NCI-H2081 (cell line): ENCODE data around the gene GSTCD.
"Not testable (repeated sequence)": the region's sequence is repeated elsewhere in the genome, so short reads cannot be mapped to it uniquely, and the experiment has no call there.

ENCODE experiments used
- DNase-seq, 2 experiments: peaks; one replicate each; lab custom pipeline; 2025; lab: John Stamatoyannopoulos, UW

Gene GSTCD, protein sequence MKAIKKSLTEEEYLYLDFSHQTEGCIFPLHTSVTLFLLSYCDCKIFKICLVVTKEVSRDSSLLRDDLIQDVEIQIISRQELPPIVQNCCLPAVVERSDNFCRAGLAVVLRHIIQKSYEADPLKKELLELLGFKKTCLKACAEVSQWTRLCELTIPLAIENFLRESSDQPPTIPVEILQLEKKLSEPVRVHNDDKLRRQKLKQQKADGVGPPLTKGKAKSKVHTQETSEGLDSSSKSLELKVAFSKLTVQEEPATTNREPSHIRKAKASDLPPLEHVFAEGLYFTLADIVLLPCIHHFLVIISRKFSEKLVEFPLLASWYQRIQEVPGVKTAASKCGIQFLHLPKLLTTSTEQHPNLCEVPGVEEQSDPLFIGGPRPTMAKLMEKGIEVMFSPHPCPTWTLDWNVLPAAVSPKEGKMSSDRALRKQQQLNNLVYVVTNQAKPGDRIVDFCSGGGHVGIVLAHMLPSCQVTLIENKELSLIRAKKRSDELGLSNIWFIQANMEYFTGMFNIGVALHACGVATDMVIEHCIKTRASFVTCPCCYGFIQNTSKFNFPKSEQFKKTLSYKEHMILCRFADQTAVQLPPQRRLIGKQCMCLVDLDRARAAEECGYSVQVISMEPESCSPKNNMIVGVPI

DNA sequence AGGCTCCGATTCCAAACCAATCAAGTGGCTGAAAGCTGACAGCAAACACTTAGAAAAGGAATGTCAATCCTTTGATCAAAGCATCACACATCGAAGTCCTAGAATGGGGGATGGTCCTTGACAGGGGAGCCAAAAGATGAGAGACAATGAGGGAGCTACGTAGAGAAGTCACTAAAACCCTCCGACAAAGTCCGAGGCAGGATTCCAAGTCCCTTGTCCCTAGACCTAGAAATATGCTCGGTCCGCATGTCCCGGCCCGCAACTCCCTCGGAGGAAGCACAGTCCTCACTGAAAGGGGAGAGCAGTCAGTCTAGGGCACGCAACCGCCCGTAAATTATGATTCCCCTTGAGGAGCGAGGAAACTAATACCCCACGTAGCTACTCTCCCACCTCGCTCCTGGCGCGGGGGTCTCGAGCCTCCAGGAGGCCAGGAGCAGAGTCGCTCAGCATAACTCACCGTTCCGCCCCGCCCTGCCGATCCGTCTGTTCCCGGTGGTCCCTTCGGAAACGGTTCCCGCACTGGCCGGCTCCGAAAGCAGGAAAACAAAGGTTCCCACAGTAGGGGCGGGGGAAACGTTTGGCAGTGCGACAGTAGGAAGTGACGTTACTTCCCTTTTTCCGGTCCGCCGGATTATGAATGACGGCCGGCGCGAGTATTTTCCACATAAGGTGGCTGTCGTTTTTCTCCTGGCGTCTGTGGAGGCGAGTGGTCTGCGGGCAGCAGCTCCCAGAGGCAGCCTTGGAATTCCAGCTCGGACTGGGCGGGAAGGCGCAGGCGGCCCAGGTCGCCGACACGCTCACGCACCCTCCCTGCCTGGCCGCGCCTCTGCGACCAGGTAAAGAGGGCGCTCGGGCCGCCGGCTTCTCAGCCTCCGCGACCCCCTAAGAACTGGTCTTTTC lies at the start of gene GSTCD, which contains the start of gene INTS12:
Gene GSTCD, plus strand, starts transcription at position 604 of the 900 bp plus-strand sequence. CDS start 8,830 bp downstream, outside the sequence.
Gene INTS12, minus strand, starts transcription at position 509 of the 900 bp plus-strand sequence. CDS start 8,684 bp downstream, outside the sequence.
- peak; percentile 85 to 91 for DNase-seq

DNA sequence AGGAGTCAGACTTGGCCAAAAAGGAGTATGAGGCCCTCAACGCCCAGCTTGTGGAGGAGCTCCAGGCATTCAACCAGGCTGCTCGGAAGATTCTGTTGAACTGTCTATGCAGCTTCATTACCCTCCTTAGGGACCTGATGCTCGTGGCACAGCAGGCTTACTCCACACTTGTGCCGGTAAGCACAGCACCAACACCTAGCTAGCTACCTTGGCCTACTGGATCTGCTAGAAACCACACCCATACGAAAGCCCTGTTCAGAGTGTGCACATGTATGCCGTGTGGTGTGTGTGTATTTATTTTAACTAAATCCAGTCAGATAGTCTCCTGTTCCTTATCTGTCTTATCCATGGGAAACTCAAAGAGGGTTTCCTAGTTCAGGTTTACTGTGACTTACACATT lies 49.4 kb upstream of the GSTCD start:
- DNase-seq, result no peak

DNA sequence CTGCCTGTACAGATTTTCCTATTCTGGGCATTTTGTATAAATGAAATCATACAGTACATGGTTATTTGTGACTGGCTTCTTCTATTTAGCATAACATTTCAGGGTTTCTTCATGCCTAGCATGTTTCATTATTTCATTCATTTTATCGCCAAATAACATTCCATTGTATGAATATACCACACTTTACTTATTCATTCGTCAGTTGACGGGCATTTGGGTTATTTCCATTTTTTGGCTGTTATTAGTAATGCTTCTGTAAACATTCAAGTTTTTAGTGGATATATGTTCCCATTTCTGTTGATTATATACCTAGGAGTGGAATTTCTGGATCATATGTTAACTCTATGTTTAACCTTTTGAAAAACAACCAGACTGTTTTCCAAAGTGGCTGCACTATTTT lies 47.6 kb upstream of the GSTCD start:
- no peak for DNase-seq

DNA sequence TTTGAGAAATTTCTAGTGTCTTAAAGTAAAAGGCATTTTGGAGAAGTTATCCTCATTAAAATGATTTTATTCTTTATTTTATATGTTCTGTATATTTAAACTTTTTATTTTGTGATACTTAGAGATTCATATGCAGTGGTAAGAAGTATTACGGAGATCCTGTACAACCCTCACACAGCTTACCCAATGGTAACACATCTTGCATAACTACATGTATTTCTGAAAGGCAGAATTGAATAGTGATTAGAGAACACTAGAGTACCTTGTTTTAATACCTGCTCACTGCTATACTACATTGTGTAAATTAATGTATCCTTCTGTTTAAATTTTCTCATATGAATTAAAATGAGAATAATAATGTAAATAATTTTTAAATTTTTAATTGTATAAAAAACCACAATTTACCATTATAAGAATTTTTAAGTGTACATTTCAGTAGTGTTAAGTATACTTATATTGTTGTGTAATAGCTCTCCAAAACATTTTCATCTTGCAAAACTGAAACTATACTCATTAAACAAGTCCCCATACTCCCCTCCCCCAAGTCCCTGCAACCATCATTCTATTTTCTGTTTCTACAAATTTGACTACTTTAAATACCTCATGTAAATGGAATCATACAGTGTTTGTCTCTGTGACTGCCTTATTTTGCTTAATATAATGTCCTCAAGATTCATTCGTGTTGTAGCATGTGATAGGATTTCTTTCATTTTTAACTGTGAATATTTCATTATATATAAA lies 45.5 kb upstream of the GSTCD start:
- DNase-seq, result no peak

GRCh38 chr4:105666693-105667092 lies 41.9 kb upstream of the GSTCD start:
- DNase-seq, result peak; percentile 10 to 35

- no peak for DNase-seq
Measured at GRCh38 chr4:105670684-105671083, 37.9 kb upstream of the GSTCD start.

GRCh38 chr4:105671301-105671700 lies 37.3 kb upstream of the GSTCD start:
- DNase-seq, result no peak

DNA sequence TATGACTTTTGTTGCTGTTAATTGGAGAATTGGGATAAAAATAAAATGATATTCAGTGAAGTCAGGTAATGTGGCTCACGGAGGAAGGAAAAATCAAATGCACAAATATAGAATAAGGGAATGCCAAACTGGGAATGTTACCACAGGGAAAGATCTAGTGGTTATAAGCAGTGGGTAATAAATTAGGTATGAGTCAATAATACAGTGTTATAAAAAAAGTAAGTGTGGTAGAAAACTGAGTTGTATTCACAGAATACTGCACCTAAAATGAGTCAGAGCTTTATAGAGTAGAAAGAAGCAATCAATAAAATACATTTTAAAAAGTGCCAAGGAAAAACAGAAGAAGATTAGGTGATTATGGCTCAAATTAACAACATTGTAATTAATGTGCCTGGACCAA lies 34.6 kb upstream of the GSTCD start:
- DNase-seq, result no peak

DNA sequence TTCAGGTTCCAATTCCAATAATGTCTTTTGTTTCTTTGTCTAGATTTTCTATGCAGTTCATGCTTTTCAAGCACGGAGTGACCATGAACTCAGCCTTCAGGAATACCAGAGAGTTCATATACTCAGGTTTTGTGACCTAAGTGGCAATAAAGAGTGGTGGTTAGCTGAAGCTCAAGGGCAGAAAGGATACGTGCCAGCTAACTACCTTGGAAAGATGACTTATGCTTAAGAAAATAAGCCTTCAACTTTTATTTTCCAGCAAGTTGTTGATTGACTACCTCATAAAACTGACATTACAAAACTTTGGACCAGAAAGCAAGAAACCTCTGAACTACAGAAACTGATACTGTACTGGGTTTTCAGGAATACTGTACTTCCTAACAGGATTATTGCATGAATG lies 30.9 kb upstream of the GSTCD start:
- no peak for DNase-seq

DNA sequence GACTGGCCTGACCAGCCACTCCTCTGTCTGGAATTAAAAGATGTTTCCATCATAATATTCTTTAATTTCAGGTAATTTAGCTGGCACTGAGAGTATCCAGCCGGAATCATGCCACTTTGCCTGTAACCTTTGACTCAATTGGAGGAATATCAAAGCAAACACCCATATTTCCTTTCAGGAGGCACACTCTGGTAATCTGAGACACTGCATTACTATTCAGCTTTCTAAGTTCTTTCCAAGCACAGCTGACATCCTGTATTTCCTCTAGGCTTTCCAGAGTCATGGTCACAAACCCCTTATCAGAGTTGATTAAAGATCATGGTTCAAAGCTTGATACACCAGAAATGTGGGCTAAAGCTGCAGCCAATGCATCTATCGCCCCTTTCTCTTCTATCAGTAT lies 29.4 kb upstream of the GSTCD start:
- DNase-seq, result peak in 1 of 2 experiments; percentile 24

DNA sequence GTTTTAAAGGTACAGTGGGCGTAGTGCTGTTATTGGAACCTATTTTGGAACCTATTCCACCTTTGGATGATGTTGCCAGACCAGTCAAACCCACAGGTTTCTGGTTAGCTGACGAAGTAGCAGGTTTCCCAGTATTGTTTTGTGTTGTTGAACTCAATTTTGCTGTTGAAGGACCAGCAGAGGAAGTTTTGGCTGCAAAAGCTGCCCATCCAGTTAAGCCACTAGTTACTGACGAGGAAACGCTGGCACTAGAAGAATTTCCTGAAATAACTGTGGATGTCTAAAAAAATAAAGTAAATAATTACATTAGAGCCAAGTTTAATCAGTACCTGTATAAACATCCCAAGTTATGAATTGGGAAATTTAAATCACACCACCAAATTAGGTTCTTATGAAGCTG lies 25.5 kb upstream of the GSTCD start:
- no peak for DNase-seq

DNA sequence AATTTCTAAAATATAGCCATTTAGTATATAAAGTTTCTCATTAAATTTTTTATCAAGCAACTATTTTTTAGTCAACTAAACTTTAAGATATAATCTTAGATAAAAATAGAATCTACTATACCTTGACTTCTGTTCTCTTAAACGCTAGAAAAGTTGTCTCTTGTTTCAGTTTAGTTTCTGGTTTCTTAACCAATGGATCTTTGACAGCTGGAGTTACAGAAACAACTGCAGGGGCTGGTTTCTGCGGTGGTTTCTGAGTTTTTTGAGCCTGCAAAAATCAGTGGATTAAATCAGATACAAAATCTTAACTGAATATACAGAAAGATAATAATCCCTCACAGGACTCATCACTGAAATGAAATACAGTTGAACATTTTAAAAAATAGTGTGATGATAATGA lies 22.0 kb upstream of the GSTCD start:
- no peak for DNase-seq

DNA sequence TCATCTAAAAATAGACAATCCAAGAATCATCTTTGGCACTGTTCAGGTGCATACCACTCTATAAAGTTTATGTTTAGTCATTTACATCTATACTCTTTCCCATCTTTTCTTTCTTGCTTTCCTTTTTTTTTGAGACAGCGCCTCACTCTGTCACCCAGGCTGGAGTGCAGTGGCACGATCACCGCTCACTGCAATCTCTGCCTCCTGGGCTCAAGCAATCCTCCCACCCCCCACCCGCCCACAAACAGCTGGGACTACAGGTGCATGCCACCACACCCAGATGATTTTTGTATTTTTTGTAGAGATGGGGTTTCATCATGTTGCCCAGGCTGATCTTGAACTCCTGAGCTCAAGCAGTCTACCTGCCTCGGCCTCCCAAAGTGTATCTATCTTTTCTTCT lies 13.8 kb upstream of the GSTCD start:
- DNase-seq, result not testable (repeated sequence)

DNA sequence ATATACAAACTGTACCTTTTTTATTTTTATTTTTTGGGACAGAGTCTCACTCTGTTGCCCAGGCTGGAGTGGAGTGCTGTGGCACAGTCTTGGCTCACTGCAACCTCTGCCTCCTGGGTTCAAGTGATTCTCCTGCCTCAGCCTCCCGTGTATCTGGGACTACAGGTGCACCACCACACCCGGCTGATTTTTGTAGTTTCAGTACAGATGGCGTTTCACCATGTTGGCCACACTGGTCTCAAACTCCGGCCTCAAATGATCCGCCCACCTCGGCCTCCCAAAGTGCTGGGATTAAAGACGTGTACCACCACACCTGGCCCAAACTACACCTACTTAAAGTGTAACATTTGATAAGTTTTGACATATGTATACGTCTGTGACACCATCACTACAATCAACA lies 12.8 kb upstream of the GSTCD start:
- not testable (repeated sequence) for DNase-seq

- DNase-seq, result no peak
Measured at GRCh38 chr4:105698607-105699006, 10.0 kb upstream of the GSTCD start.

- DNase-seq, result no peak
Measured at GRCh38 chr4:105707782-105708180, 803 bp upstream of the GSTCD start.

GRCh38 chr4:105709081-105709450 lies 482 bp downstream of the GSTCD start:
- DNase-seq, result peak in 1 of 2 experiments; percentile 32

- no peak for DNase-seq
Measured at GRCh38 chr4:105710012-105710600, 1.5 kb downstream of the GSTCD start.

DNA sequence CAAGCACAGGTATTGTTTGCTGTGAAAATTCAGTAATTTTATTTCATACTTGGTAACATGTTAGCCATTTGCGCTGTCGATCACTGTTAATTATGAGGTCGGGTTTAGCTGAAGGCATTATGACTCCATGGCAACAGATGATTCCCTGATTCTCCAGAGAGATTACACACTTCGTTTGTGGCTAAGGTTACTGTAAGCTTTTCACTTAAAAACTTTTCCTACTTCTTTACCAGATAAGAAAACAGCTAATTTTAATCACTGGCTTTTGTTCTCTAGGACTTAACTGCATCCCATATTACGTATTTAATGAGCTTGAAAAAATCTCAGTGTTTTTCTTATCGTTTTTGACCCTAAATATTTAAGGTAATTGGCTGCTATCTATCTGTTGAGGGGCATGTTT lies 2.1 kb downstream of the GSTCD start:
- peak; percentile 3 to 64 for DNase-seq

DNA sequence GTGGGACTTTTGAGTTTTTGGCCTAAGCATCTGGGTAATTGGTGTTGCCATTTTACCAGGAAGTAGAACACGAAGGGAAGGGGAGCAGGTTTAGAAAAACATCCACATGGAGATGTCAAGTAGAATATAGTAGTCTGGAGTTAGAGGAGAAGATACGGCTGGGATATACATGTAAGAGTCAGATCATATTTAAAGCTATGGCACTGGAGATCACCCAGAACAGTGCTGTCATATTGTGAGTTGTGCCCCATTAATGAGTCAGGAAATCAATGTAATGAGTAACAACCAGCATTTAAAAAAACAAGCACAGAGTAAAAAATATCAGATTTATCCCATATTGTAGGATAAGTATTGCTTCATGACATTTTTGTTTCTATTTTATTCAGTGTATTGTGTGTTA lies 4.2 kb downstream of the GSTCD start:
- DNase-seq, result no peak

- DNase-seq, result no peak
Measured at GRCh38 chr4:105714071-105714521, 5.5 kb downstream of the GSTCD start.
